ENCODE measurements around the gene RASA4.
"Not testable (repeated sequence)": the region's sequence is repeated elsewhere in the genome, so short reads cannot be mapped to it uniquely, and the experiment has no call there.

DNA sequence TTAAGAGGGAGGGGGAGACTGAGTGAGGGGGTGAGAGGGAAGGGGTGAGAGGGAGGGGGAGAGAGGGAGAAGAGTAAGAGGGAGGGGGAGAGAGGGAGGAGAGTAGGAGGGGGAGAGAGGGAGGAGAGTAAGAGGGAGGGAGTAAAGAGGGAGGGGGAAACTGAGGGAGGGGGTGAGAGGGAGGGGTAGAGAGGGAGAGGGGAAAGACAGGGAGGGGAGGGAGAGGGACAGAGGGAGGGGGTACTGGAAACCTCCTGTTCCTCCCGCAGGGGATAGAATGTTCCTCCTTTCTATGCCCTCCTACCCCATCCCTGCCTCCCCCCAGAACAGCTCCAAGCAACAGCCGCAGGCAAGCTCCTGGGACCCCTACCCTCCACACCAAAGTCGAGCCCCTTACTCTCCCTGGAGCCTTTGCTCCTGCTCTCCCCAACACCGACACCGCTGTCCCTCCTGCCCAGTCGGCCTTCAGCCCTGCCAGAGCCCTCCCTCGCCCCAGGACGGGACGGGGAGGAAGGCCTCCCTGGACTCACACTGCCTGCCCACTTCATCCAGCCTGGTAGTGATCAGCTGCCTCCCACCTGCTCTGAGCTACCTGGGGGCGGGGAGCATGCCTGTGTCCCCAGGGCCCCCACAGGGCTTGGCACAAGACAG, 4.8 kb downstream of the RASA4 start:
- TF ChIP-seq, protein P1, sequence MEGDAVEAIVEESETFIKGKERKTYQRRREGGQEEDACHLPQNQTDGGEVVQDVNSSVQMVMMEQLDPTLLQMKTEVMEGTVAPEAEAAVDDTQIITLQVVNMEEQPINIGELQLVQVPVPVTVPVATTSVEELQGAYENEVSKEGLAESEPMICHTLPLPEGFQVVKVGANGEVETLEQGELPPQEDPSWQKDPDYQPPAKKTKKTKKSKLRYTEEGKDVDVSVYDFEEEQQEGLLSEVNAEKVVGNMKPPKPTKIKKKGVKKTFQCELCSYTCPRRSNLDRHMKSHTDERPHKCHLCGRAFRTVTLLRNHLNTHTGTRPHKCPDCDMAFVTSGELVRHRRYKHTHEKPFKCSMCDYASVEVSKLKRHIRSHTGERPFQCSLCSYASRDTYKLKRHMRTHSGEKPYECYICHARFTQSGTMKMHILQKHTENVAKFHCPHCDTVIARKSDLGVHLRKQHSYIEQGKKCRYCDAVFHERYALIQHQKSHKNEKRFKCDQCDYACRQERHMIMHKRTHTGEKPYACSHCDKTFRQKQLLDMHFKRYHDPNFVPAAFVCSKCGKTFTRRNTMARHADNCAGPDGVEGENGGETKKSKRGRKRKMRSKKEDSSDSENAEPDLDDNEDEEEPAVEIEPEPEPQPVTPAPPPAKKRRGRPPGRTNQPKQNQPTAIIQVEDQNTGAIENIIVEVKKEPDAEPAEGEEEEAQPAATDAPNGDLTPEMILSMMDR (IDR thresholded peaks at IDR 0.05), result not testable (repeated sequence)
- TF ChIP-seq POLR2A (IDR thresholded peaks at IDR 0.05), result not testable (repeated sequence)

All from thyroid gland (tissue), 4 donors.